SK-N-SH (cell line): ENCODE measurements around the gene CCDC13. TPM values are rescaled to one million over a fixed set of nuclear protein-coding genes. Genes with fewer than 3 reads are reported as not detected.

ENCODE experiments used
- CTCF ChIA-PET: fragments of 300-600, 350-600 bp; formaldehyde crosslinking; extraction: SDS; loops from one replicate; lab custom pipeline; 2021; lab: Yijun Ruan, JAX
- POLR2A ChIA-PET: fragments of 350-600 bp; sonication (Branson Sonifier 250); formaldehyde crosslinking; extraction: SDS; loops from one replicate; lab custom pipeline; 2020; ENCODE audit warnings: antibody characterized with exemption, inconsistent platforms; lab: Yijun Ruan, JAX
- DNase-seq: peaks from one replicate; pipeline ENCODE4 v3.0.0; 2012
- H2AFZ ChIP-seq: fragments of 200-600 bp; sonication (generic); 2 replicates; pipeline ENCODE4 v1.8.1; 2016; ENCODE audit warnings: antibody characterized with exemption, mild to moderate bottlenecking, low read depth
- H3F3A ChIP-seq: fragments of 200-600 bp; sonication (generic); replicated peaks from 2 replicates; pipeline ENCODE3; 2016; ENCODE audit warnings: antibody characterized with exemption, mild to moderate bottlenecking; ENCODE audit not compliant: insufficient read depth
- H3K27ac ChIP-seq, 2 experiments: fragments of 200-500 bp in 1 of 2; fragments of 200-600 bp in 1 of 2; sonication (Bioruptor generic) in 1 of 2; sonication (generic), shearing (Covaris generic) in 1 of 2; 2 replicates each; pipeline versions ENCODE4 v1.5.1 to v1.6.1; 2014 to 2016; ENCODE audit warnings: low read depth in 2 of 2, inconsistent platforms in 1 of 2, low read length in 1 of 2, mild to moderate bottlenecking in 1 of 2, mixed read lengths in 1 of 2
- H3K27me3 ChIP-seq: fragments of 200-600 bp; sonication (generic), shearing (Covaris generic); 2 replicates; pipeline ENCODE4 v1.6.1; 2016; ENCODE audit warnings: mixed run types; ENCODE audit not compliant: insufficient read depth
- H3K36me3 ChIP-seq, 2 experiments: fragments of 200-500 bp in 1 of 2; fragments of 200-600 bp in 1 of 2; sonication (Bioruptor generic) in 1 of 2; sonication (generic) in 1 of 2; replicated peaks in 1 of 2; 2 replicates each; pipeline versions ENCODE3 to v1.5.1; 2014 to 2016; ENCODE audit warnings: low read length in 1 of 2, mild to moderate bottlenecking in 1 of 2; ENCODE audit not compliant: insufficient read depth in 2 of 2, control insufficient read depth in 1 of 2
- H3K4me1 ChIP-seq, 2 experiments: fragments of 200-500 bp in 1 of 2; fragments of 200-600 bp in 1 of 2; sonication (Bioruptor generic) in 1 of 2; sonication (generic), shearing (Covaris generic) in 1 of 2; 2 replicates each; pipeline versions ENCODE4 v1.5.1 to v1.6.1; 2014 to 2016; ENCODE audit warnings: low read depth in 1 of 2, low read length in 1 of 2, mixed run types in 1 of 2; ENCODE audit not compliant: insufficient read depth in 2 of 2, control insufficient read depth in 1 of 2
- H3K4me2 ChIP-seq: fragments of 200-600 bp; sonication (generic), shearing (Covaris generic); 2 replicates; pipeline ENCODE4 v1.6.1; 2017; ENCODE audit warnings: mixed run types
- H3K4me3 ChIP-seq, 2 experiments: fragments of 200-500 bp in 1 of 2; fragments of 200-600 bp in 1 of 2; sonication (Bioruptor generic) in 1 of 2; sonication (generic), shearing (Covaris generic) in 1 of 2; 2 replicates each; pipeline versions ENCODE4 v1.5.1 to v1.8.1; 2014 to 2016; ENCODE audit warnings: low read depth in 2 of 2, inconsistent platforms in 1 of 2, low read length in 1 of 2, mild to moderate bottlenecking in 1 of 2, mixed read lengths in 1 of 2, moderate library complexity in 1 of 2
- H3K79me2 ChIP-seq: fragments of 200-600 bp; sonication (generic); 2 replicates; pipeline ENCODE4 v1.8.1; 2017; ENCODE audit warnings: mild to moderate bottlenecking; ENCODE audit not compliant: insufficient read depth
- H3K9ac ChIP-seq: fragments of 200-600 bp; sonication (generic); 2 replicates; pipeline ENCODE4 v1.6.1; 2017; ENCODE audit warnings: mixed run types
- H3K9me2 ChIP-seq: fragments of 200-600 bp; sonication (generic); 2 replicates; pipeline ENCODE4 v1.6.1; 2017; ENCODE audit warnings: mixed run types
- H3K9me3 ChIP-seq: fragments of 200-600 bp; sonication (generic); 2 replicates; pipeline ENCODE4 v1.6.1; 2017; ENCODE audit warnings: mixed run types, mild to moderate bottlenecking, moderate library complexity
- H4K20me1 ChIP-seq: fragments of 200-600 bp; sonication (generic); 2 replicates; pipeline ENCODE4 v1.6.1; 2017; ENCODE audit warnings: mild to moderate bottlenecking, mixed run types; ENCODE audit not compliant: insufficient read depth
- CHD2 ChIP-seq: fragments of 150-350 bp; IDR thresholded peaks from 2 replicates; pipeline ENCODE4 v1.6.1; 2018; ENCODE audit warnings: low read length; ENCODE audit not compliant: partially characterized antibody
- ELF1 ChIP-seq: IDR thresholded peaks from 2 replicates; pipeline ENCODE4 v1.4.0; 2012
- EP300 ChIP-seq, 2 experiments: IDR thresholded peaks; 2 replicates each; pipeline versions ENCODE4 v1.4.0 to v1.6.1; 2012; ENCODE audit warnings: borderline replicate concordance in 1 of 2, low read depth in 1 of 2, low read length in 1 of 2
- EZH2phosphoT487 ChIP-seq: fragments of 200-600 bp; sonication (generic); IDR thresholded peaks from 2 replicates; pipeline ENCODE4 v1.6.1; 2017; ENCODE audit warnings: low read depth, mixed run types, mild to moderate bottlenecking, antibody characterized with exemption, moderate library complexity, borderline replicate concordance
- FOSL2 ChIP-seq: IDR thresholded peaks from 2 replicates; pipeline ENCODE4 v1.4.0; 2012; ENCODE audit warnings: low read depth, mild to moderate bottlenecking, moderate library complexity, borderline replicate concordance
- FOXM1 ChIP-seq: IDR thresholded peaks from 2 replicates; pipeline ENCODE4 v1.4.0; 2012; ENCODE audit warnings: low read depth, mild to moderate bottlenecking
- GATA2 ChIP-seq: sonication (generic); formaldehyde crosslinking; IDR thresholded peaks from 2 replicates; pipeline ENCODE4 v1.5.0; 2020; ENCODE audit warnings: mild to moderate bottlenecking, missing genetic modification reagents
- MEF2A ChIP-seq: IDR thresholded peaks from 2 replicates; pipeline ENCODE4 v1.4.0; 2012; ENCODE audit warnings: low read depth, borderline replicate concordance
- NFIC ChIP-seq: IDR thresholded peaks from 2 replicates; pipeline ENCODE4 v1.4.0; 2012; ENCODE audit warnings: borderline replicate concordance
- POLR2AphosphoS5 ChIP-seq: IDR thresholded peaks from 2 replicates; pipeline ENCODE4 v1.6.1; 2012; ENCODE audit warnings: low read depth, low read length
- RAD21 ChIP-seq: IDR thresholded peaks from 2 replicates; pipeline ENCODE4 v1.6.1; 2012; ENCODE audit warnings: mild to moderate bottlenecking, low read length
- RCOR1 ChIP-seq: fragments of 150-350 bp; IDR thresholded peaks from 2 replicates; pipeline ENCODE4 v1.6.1; 2017; ENCODE audit warnings: antibody characterized with exemption, low read length
- RXRA ChIP-seq: IDR thresholded peaks from 2 replicates; pipeline ENCODE4 v1.4.0; 2012; ENCODE audit warnings: low read depth, mild to moderate bottlenecking, borderline replicate concordance
- SMC3 ChIP-seq: IDR thresholded peaks from 2 replicates; pipeline ENCODE4 v1.6.1; 2012; ENCODE audit warnings: low read depth, low read length, improper control_type of control experiment
- TAF1 ChIP-seq: IDR thresholded peaks from 2 replicates; pipeline ENCODE4 v1.6.1; 2012; ENCODE audit warnings: low read depth, mild to moderate bottlenecking, low read length, moderate library complexity, borderline replicate concordance
- USF2 ChIP-seq: fragments of 150-350 bp; IDR thresholded peaks from 2 replicates; pipeline ENCODE4 v1.6.1; 2017; ENCODE audit warnings: antibody characterized with exemption, low read length, low read depth, borderline replicate concordance
- ZBTB33 ChIP-seq: IDR thresholded peaks from 2 replicates; pipeline ENCODE4 v1.4.0; 2012; ENCODE audit warnings: low read depth, borderline replicate concordance
- WGBS: methylation state at CpG from one replicate; pipeline ENCODE4 v1.1.6; 2017; ENCODE audit warnings: low lambda C conversion rate; 5-methylcytosine and 5-hydroxymethylcytosine counted together
- polyA plus RNA-seq, 3 experiments: library from polyadenylated mRNA; depleted of rRNA; stranded (reverse); fragments of >200 nt; gene quantifications; 2 replicates each; pipeline ENCODE4 v1.2.3, GENCODE V29; 2012
- TF ChIP-seq, protein P1 (sequence below): IDR thresholded peaks from 2 replicates; pipeline ENCODE4; 2012
- TF ChIP-seq, protein P2 (sequence below): fragments of 150-350 bp; IDR thresholded peaks from 2 replicates; pipeline ENCODE4 v1.6.1; 2016; ENCODE audit warnings: mild to moderate bottlenecking, low read depth, low read length

CCDC13 gene
- polyA plus RNA-seq, 1 of the 3 experiments (the other 2 are of a cell fraction), result 0.66 TPM

GRCh38 chr3:42732829-42733459 is 40.1 kb downstream of the CCDC13 start:
- Histone ChIP-seq H2AFZ (no peak overlapping the region), H3K9ac (no peak overlapping the region), H3K4me2 (no peak overlapping the region), H3K4me1 (peaks cover 0 to 12% of the 10 kb centered on the region in 2 experiments; a peak in 1 of 4 replicates), H3K27ac (no peak overlapping the region), H3K36me3 (no peaks in the 10 kb centered on the region), H3K79me2 (no peaks in the 10 kb centered on the region), H3K9me2 (no peaks in the 10 kb centered on the region), H3K9me3 (no peaks in the 10 kb centered on the region), H3K4me3 (no peak overlapping the region), H4K20me1 (no peaks in the 10 kb centered on the region), H3F3A (no peaks in the 10 kb centered on the region), H3K27me3 (no peaks in the 10 kb centered on the region; the same call in 1 of the 2 replicates)
- no peak for DNase-seq
- 56% methylated on average over 8 of the region's 9 CpGs for WGBS
- ChIA-PET CTCF (interaction anchor here (0.9 to 3.3 kb wide), 2 partner anchors 12 to 15 kb away, joined by 3 to 16 read pairs; no protein-coding TSS in a partner anchor), POLR2A (no interaction called here)
- TF ChIP-seq RXRA (no peak), EZH2phosphoT487 (no peak), USF2 (no peak)

DNA sequence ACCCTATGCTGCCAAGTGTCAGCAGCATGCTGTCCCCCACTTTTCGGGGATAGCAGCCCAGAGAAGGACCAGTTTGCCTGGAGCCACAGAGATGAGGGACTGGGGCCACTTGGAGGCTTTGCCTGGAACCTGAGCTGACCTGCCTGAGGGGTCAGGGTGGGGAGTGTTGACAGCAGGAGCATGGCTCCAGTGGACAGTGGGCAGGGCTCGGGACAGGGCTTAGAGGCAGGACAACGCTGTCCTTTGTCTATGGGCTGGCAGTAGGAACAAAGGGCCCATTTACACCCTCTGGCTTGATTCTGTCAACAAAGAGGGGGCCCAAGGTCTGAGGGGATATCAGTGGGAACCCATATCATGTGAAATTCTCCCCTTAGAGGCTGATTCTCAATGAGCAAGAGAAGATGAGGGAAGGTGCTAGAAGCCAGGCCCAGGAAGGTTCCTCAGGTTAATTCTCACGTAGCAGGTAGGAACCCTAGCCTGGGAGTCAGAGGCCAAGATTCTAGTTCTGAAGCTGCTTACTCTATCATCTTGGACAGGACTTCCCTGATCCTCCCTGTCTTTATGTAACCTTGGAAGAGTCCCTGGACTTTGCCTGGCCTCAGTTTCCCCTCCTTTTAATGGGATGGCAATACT is 40.7 kb downstream of the CCDC13 start:
- Histone ChIP-seq H3K36me3 (no peaks in the 10 kb centered on the region), H3K4me2 (no peak overlapping the region), H3K9ac (no peak overlapping the region), H3K27ac (no peak overlapping the region), H3K27me3 (no peaks in the 10 kb centered on the region; the same call in 1 of the 2 replicates), H3K9me2 (no peaks in the 10 kb centered on the region), H3K9me3 (no peaks in the 10 kb centered on the region), H3K4me3 (no peak overlapping the region), H3F3A (no peaks in the 10 kb centered on the region), H3K79me2 (no peaks in the 10 kb centered on the region), H2AFZ (no peak overlapping the region), H3K4me1 (peaks cover 0 to 12% of the 10 kb centered on the region in 2 experiments; a peak in 1 of 4 replicates), H4K20me1 (no peaks in the 10 kb centered on the region)
- DNase-seq, result no peak
- ChIA-PET POLR2A (no interaction called here), CTCF (interaction anchor here (0.8 to 3.3 kb wide), 2 partner anchors 13 to 16 kb away, joined by 3 to 16 read pairs; no protein-coding TSS in a partner anchor)
- 35% methylated on average over 3 of the region's 4 CpGs for WGBS
- TF ChIP-seq RAD21 (no peak), ELF1 (no peak), FOSL2 (no peak), FOXM1 (no peak), SMC3 (no peak), GATA2 (CRISPR knock-in tag) (no peak), USF2 (no peak), CHD2 (no peak), MEF2A (no peak), ZBTB33 (no peak), POLR2AphosphoS5 (no peak), EP300 (IDR thresholded peaks at IDR 0.05; ENCODE audit: borderline replicate concordance in 1 of 2, low read depth in 1 of 2, low read length in 1 of 2) (no peak), TAF1 (no peak), NFIC (no peak), RXRA (no peak), RCOR1 (no peak)
- TF ChIP-seq, protein P1, sequence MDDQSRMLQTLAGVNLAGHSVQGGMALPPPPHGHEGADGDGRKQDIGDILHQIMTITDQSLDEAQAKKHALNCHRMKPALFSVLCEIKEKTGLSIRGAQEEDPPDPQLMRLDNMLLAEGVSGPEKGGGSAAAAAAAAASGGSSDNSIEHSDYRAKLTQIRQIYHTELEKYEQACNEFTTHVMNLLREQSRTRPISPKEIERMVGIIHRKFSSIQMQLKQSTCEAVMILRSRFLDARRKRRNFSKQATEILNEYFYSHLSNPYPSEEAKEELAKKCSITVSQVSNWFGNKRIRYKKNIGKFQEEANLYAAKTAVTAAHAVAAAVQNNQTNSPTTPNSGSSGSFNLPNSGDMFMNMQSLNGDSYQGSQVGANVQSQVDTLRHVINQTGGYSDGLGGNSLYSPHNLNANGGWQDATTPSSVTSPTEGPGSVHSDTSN, result no peak
- TF ChIP-seq, protein P2, sequence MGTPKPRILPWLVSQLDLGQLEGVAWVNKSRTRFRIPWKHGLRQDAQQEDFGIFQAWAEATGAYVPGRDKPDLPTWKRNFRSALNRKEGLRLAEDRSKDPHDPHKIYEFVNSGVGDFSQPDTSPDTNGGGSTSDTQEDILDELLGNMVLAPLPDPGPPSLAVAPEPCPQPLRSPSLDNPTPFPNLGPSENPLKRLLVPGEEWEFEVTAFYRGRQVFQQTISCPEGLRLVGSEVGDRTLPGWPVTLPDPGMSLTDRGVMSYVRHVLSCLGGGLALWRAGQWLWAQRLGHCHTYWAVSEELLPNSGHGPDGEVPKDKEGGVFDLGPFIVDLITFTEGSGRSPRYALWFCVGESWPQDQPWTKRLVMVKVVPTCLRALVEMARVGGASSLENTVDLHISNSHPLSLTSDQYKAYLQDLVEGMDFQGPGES, result no peak
